Caco-2 (cell line): ENCODE measurements around the gene TENM3. TPM values are rescaled to one million over a fixed set of nuclear protein-coding genes. Genes with fewer than 3 reads are reported as not detected.

ENCODE experiments used
- BruUV-seq: library from RNA; stranded (reverse); fragments of 400-500 nt; replicated peaks from 2 replicates; lab custom pipeline; 2021; lab: Mats Ljungman, UMichigan
- CTCF ChIA-PET: fragments of 300-600 bp; sonication (Branson Sonifier 250); formaldehyde crosslinking; loops from one replicate; lab custom pipeline; 2022; ENCODE audit warnings: antibody characterized with exemption; lab: Charles Lee
- POLR2A ChIA-PET: fragments of 300-600 bp; sonication (Branson Sonifier 250); formaldehyde crosslinking; loops from one replicate; lab custom pipeline; 2022; ENCODE audit warnings: antibody characterized with exemption; lab: Charles Lee
- DNase-seq, 2 experiments: peaks; one replicate each; pipeline versions ENCODE4 v3.0.0 to v3.0.0-alpha.2; 2020 to 2022
- H3K27me3 ChIP-seq: replicated peaks from 2 replicates; pipeline ENCODE4 v1.6.0; 2011; ENCODE audit warnings: low read length; ENCODE audit not compliant: control insufficient read depth, insufficient read depth
- H3K36me3 ChIP-seq: 2 replicates; pipeline ENCODE4 v1.5.1; 2011; ENCODE audit warnings: low read length; ENCODE audit not compliant: control insufficient read depth, insufficient read depth
- H3K4me1 ChIP-seq: fragments of 250-450 bp; sonication (Bioruptor Pico); 2 replicates; pipeline ENCODE4 v1.5.1; 2020; ENCODE audit warnings: mild to moderate bottlenecking
- H3K4me3 ChIP-seq: 2 replicates; pipeline ENCODE4 v1.5.1; 2011; ENCODE audit warnings: low read depth, mild to moderate bottlenecking, control low read depth, low read length
- H3K9me3 ChIP-seq: fragments of 250-450 bp; sonication (Bioruptor Pico); 2 replicates; pipeline ENCODE4 v1.5.1; 2020; ENCODE audit warnings: mild to moderate bottlenecking, moderate library complexity
- H3K27ac Mint-ChIP-seq: one replicate; pipeline ENCODE4 v1.8.0; 2022; ENCODE audit warnings: mixed read lengths; ENCODE audit not compliant: unreplicated experiment
- H3K27me3 Mint-ChIP-seq: one replicate; pipeline ENCODE4 v1.8.0; 2022; ENCODE audit warnings: mixed read lengths; ENCODE audit not compliant: insufficient read depth, unreplicated experiment
- H3K36me3 Mint-ChIP-seq: one replicate; pipeline ENCODE4 v1.8.0; 2022; ENCODE audit warnings: mild to moderate bottlenecking, mixed read lengths; ENCODE audit not compliant: insufficient read depth, unreplicated experiment
- H3K4me1 Mint-ChIP-seq: one replicate; pipeline ENCODE4 v1.8.0; 2022; ENCODE audit warnings: low read depth, mixed read lengths; ENCODE audit not compliant: unreplicated experiment
- H3K4me3 Mint-ChIP-seq: one replicate; pipeline ENCODE4 v1.8.0; 2022; ENCODE audit warnings: mild to moderate bottlenecking, moderate library complexity, mixed read lengths; ENCODE audit not compliant: unreplicated experiment
- H3K9me3 Mint-ChIP-seq: one replicate; pipeline ENCODE4 v1.8.0; 2022; ENCODE audit warnings: mixed read lengths; ENCODE audit not compliant: unreplicated experiment
- CTCF ChIP-seq, 2 experiments: fragments of 200-600 bp in 1 of 2; IDR thresholded peaks; 1 replicate in 1 of 2; 2 replicates in 1 of 2; pipeline versions ENCODE4 v1.5.1 to v1.8.0; 2011 to 2022; ENCODE audit warnings: antibody characterized with exemption in 1 of 2, control low read depth in 1 of 2, inconsistent platforms in 1 of 2, low read depth in 1 of 2, low read length in 1 of 2, mild to moderate bottlenecking in 1 of 2, moderate library complexity in 1 of 2; ENCODE audit not compliant: insufficient read depth in 1 of 2, severe bottlenecking in 1 of 2, unreplicated experiment in 1 of 2
- intact Hi-C: fragments of 100-400 bp; cut with micrococcal nuclease; formaldehyde crosslinking; loops from one replicate; pipeline ENCODE4 v1.10.0; 2022; ENCODE audit not compliant: unreplicated experiment
- total RNA-seq: library from RNA; stranded (reverse); gene quantifications from 2 replicates; pipeline ENCODE4 v1.2.3, GENCODE V29; 2022

The TENM3 gene
- total RNA-seq, 1 experiment from 2014 or later: 94.7 TPM

- no peak for DNase-seq
- no peaks in the 10 kb centered on the region for H3K36me3 ChIP-seq
- ChIA-PET POLR2A (no interaction called here), CTCF (no interaction called here)
- Mint-ChIP-seq H3K4me3 (no peak overlapping the region), H3K27me3 (no peaks in the 10 kb centered on the region), H3K36me3 (peaks cover 24% of the 10 kb centered on the region), H3K4me1 (peaks cover 14% of the 10 kb centered on the region), H3K9me3 (no peaks in the 10 kb centered on the region), H3K27ac (no peak overlapping the region)
- intact Hi-C loops: no loop called here
- no TSS peak for BruUV-seq
- H3K4me3 ChIP-seq: no peak overlapping the region
- no peaks in the 10 kb centered on the region for H3K27me3 ChIP-seq
- H3K9me3 ChIP-seq: no peaks in the 10 kb centered on the region
- no peak for TF ChIP-seq CTCF (IDR thresholded peaks at IDR 0.05; ENCODE audit: insufficient read depth in 1 of 2, low read depth in 1 of 2, low read length in 1 of 2, severe bottlenecking in 1 of 2, unreplicated experiment in 1 of 2)
- H3K4me1 ChIP-seq: peaks cover 25% of the 10 kb centered on the region
These were observed 331.5 kb downstream of the TENM3 start for GRCh38 chr4:182574706-182575105.

GRCh38 chr4:182575225-182575624, 332.0 kb downstream of the TENM3 start:
- H3K27ac Mint-ChIP-seq: no peak overlapping the region

GRCh38 chr4:182576601-182577289, 333.5 kb downstream of the TENM3 start:
- Mint-ChIP-seq H3K4me3 (peak overlapping the region; percentile 40), H3K36me3 (peaks cover 13% of the 10 kb centered on the region), H3K27ac (peak overlapping the region; percentile 59), H3K9me3 (no peaks in the 10 kb centered on the region), H3K4me1 (peaks cover 14% of the 10 kb centered on the region), H3K27me3 (no peaks in the 10 kb centered on the region)
- no TSS peak for BruUV-seq
- no peak overlapping the region for H3K4me3 ChIP-seq
- intact Hi-C loops: no loop called here
- H3K27me3 ChIP-seq: no peaks in the 10 kb centered on the region
- CTCF ChIA-PET: no interaction called here
- H3K4me1 ChIP-seq: peaks cover 25% of the 10 kb centered on the region
- TF ChIP-seq CTCF (IDR thresholded peaks at IDR 0.05; ENCODE audit: insufficient read depth in 1 of 2, low read depth in 1 of 2, low read length in 1 of 2, severe bottlenecking in 1 of 2, unreplicated experiment in 1 of 2): no peak
- H3K36me3 ChIP-seq: no peaks in the 10 kb centered on the region
- POLR2A ChIA-PET: no interaction called here
- H3K9me3 ChIP-seq: no peaks in the 10 kb centered on the region
- peak in 1 of 2 experiments; percentile 6 for DNase-seq

More at GRCh38 chr4:182575225-182575624, 332.0 kb downstream of the TENM3 start:
- Histone ChIP-seq H3K4me3 (no peak overlapping the region), H3K27me3 (no peaks in the 10 kb centered on the region), H3K36me3 (no peaks in the 10 kb centered on the region), H3K9me3 (no peaks in the 10 kb centered on the region), H3K4me1 (peaks cover 25% of the 10 kb centered on the region)
- no peak for TF ChIP-seq CTCF (IDR thresholded peaks at IDR 0.05; ENCODE audit: insufficient read depth in 1 of 2, low read depth in 1 of 2, low read length in 1 of 2, severe bottlenecking in 1 of 2, unreplicated experiment in 1 of 2)
- intact Hi-C loops: no loop called here
- Mint-ChIP-seq H3K36me3 (peaks cover 20% of the 10 kb centered on the region), H3K9me3 (no peaks in the 10 kb centered on the region), H3K4me1 (peaks cover 14% of the 10 kb centered on the region), H3K27me3 (no peaks in the 10 kb centered on the region), H3K4me3 (no peak overlapping the region)
- CTCF ChIA-PET: no interaction called here
- BruUV-seq: no TSS peak
- POLR2A ChIA-PET: no interaction called here
- no peak for DNase-seq
